Astrocyte of the spinal cord (primary cell): ENCODE data around the gene ARL6IP1.

Source experiments
- DNase-seq: peaks from one replicate; pipeline ENCODE4 v3.0.0; 2011; ENCODE audit warnings: low read depth, low spot score
- H3K4me3 ChIP-seq: 2 replicates; pipeline ENCODE4 v1.5.1; 2011; ENCODE audit warnings: low read depth, mild to moderate bottlenecking, low read length, moderate library complexity
- CTCF ChIP-seq: IDR thresholded peaks from 2 replicates; pipeline ENCODE4 v1.5.1; 2012; ENCODE audit warnings: low read depth, mild to moderate bottlenecking, low read length, inconsistent platforms
- in situ Hi-C: cut with HindIII; loops from 2 replicates; pipeline ENCODE4 v1.10.0; 2017; ENCODE audit warnings: low sequenced_read_pairs

ARL6IP1 gene

GRCh38 chr16:18789850-18790706, 11.3 kb downstream of the ARL6IP1 start, which contains the start of gene RPS15A:
Gene RPS15A, minus strand, starts transcription at chr16:18790334. Its CDS starts 1,221 bp downstream, at chr16:18789113.
- TF ChIP-seq CTCF: no peak
- peak; percentile 97 for DNase-seq
- H3K4me3 ChIP-seq: peak within 1 kb of the TSS; percentile 99
- in situ Hi-C loops: no loop called here

GRCh38 chr16:18789515-18789849, 11.9 kb downstream of the ARL6IP1 start:
- in situ Hi-C loops: no loop called here
- peak overlapping the region; percentile 99 for H3K4me3 ChIP-seq
- DNase-seq: no peak
- no peak for TF ChIP-seq CTCF

- TF ChIP-seq CTCF: no peak
- in situ Hi-C loops: no loop called here
- DNase-seq: no peak
- H3K4me3 ChIP-seq: peak overlapping the region; percentile 99
Observed at GRCh38 chr16:18788828-18789514, 12.4 kb downstream of the ARL6IP1 start.

GRCh38 chr16:18784917-18785623, 16.3 kb downstream of the ARL6IP1 start:
- no peak for DNase-seq
- H3K4me3 ChIP-seq: no peak overlapping the region
- in situ Hi-C loops: no loop called here
- no peak for TF ChIP-seq CTCF

- DNase-seq: no peak
- in situ Hi-C loops: no loop called here
- TF ChIP-seq CTCF: no peak
- no peak overlapping the region for H3K4me3 ChIP-seq
Observed at GRCh38 chr16:18783430-18784341, 17.7 kb downstream of the ARL6IP1 start.
